ENCODE data around the gene LHX4. TPM values are rescaled to one million over a fixed set of nuclear protein-coding genes. Genes with fewer than 3 reads are reported as not detected.

LHX4 gene
- total RNA-seq, 3 donors from 2014 or later, result 0.41 to 2.5 (median 0.89) TPM

DNA sequence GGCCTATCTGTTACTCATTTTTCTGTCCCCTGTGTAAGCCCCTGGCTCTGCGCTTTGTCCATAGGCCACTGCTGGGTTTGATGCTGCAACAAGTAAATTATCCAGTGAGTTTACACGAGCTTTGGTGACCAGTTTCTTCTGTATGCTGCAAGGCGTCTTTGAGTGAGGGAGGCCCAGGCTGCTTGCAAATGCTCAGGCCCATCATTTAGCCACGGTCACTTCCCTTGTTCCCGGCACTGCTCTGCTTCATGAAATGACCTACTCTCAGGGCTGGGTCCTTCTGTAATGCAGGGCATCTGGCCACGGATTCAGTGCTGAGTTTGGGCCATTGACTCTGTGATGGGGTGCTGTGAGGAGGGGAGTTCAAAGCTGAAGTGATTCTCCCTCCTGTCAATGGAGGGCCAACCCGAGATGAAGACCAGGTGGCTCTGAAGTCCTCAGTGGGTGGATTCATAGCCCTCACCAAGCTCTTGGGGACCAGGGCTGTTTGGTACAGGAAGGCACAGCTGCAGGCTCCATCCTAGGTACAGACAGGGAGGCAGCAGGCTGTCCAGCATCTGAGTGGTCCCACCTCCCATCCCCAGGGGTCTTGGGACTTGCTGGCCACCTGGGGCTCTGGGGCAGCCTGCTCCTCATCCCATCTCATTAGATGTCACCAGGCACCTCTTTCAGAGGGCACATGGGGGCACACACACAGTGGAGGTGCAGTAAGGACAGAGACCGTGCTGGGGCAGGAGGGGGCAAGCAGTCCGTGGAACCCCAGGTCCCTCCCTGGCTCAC lies 21.7 kb downstream of the LHX4 start:
- Histone ChIP-seq H3K36me3 (ENCODE audit: low read depth) (no peaks in the 10 kb centered on the region), H3K4me1 (ENCODE audit: low read depth) (no peaks in the 10 kb centered on the region), H3K9me3 (no peaks in the 10 kb centered on the region), H3K4me3 (no peak overlapping the region)
- TF ChIP-seq CTCF (IDR thresholded peaks at IDR 0.05), result no peak
- DNase-seq (no peak), ATAC-seq (no peak)
- intact Hi-C loops (cut with DNase I, micrococcal nuclease), result loop anchor here in 1 of 2 donors (5.0 kb wide), 1 partner anchor 166 kb away; no protein-coding TSS in a partner anchor

GRCh38 chr1:180252638-180253536 lies 22.8 kb downstream of the LHX4 start:
- H3K4me3 ChIP-seq, result no peak overlapping the region
- intact Hi-C loops (cut with DNase I, micrococcal nuclease), result loop anchor here in 1 of 2 donors (5.0 kb wide), 1 partner anchor 164 kb away; no protein-coding TSS in a partner anchor
- TF ChIP-seq CTCF (IDR thresholded peaks at IDR 0.05), result peak; percentile 75
- DNase-seq, result peak; percentile 80 to 88 (median 88)
- H3K36me3 ChIP-seq (ENCODE audit: low read depth), result no peaks in the 10 kb centered on the region
- ATAC-seq, result peak; percentile 85
- H3K9me3 ChIP-seq, result no peaks in the 10 kb centered on the region
- no peaks in the 10 kb centered on the region for H3K4me1 ChIP-seq (ENCODE audit: low read depth)

- no peak for TF ChIP-seq CTCF (IDR thresholded peaks at IDR 0.05)
- intact Hi-C loops (cut with DNase I, micrococcal nuclease), result loop anchor here in 1 of 2 donors (5.0 kb wide), 1 partner anchor 163 kb away; no protein-coding TSS in a partner anchor
- no peaks in the 10 kb centered on the region for H3K4me1 ChIP-seq (ENCODE audit: low read depth)
- H3K4me3 ChIP-seq, result no peak overlapping the region
- ATAC-seq (no peak), DNase-seq (no peak)
- H3K36me3 ChIP-seq (ENCODE audit: low read depth), result no peaks in the 10 kb centered on the region
- no peaks in the 10 kb centered on the region for H3K9me3 ChIP-seq
Observed at GRCh38 chr1:180253585-180254495, 23.8 kb downstream of the LHX4 start.

GRCh38 chr1:180254496-180254819 lies 24.4 kb downstream of the LHX4 start:
- Histone ChIP-seq H3K4me1 (ENCODE audit: low read depth) (no peaks in the 10 kb centered on the region), H3K9me3 (no peaks in the 10 kb centered on the region), H3K36me3 (ENCODE audit: low read depth) (no peaks in the 10 kb centered on the region), H3K4me3 (no peak overlapping the region)
- DNase-seq (no peak), ATAC-seq (no peak)
- intact Hi-C loops (cut with DNase I, micrococcal nuclease), result loop anchor here in 1 of 2 donors (5.0 kb wide), 1 partner anchor 163 kb away; no protein-coding TSS in a partner anchor
- no peak for TF ChIP-seq CTCF (IDR thresholded peaks at IDR 0.05)

- intact Hi-C loops (cut with DNase I, micrococcal nuclease), result loop anchor here in 1 of 2 donors (5.0 kb wide), 1 partner anchor 162 kb away; no protein-coding TSS in a partner anchor
- Histone ChIP-seq H3K9me3 (no peaks in the 10 kb centered on the region), H3K4me3 (no peak overlapping the region), H3K4me1 (ENCODE audit: low read depth) (no peaks in the 10 kb centered on the region), H3K36me3 (ENCODE audit: low read depth) (no peaks in the 10 kb centered on the region)
- ATAC-seq (no peak), DNase-seq (no peak)
- TF ChIP-seq CTCF (IDR thresholded peaks at IDR 0.05), result no peak
Observed at GRCh38 chr1:180254854-180255253, 24.8 kb downstream of the LHX4 start.
